Activated CD4-positive, alpha-beta T cell treated with anti-CD3 and anti-CD28 coated beads, Interleukin-2, amount 10 ng/mL, durations not matched to agents 24 days and 14 days (primary cell): ENCODE data around the gene CARNS1. TPM values are rescaled to one million over a fixed set of nuclear protein-coding genes. Genes with fewer than 3 reads are reported as not detected.
A peak's percentile ranks its signal among the peaks of the same experiment; 100 is the strongest.

Experiments
- DNase-seq: peaks from one replicate; pipeline ENCODE4 v3.0.0; 2022
- H3K27ac Mint-ChIP-seq: one replicate; pipeline ENCODE4 v1.8.0; 2022; ENCODE audit warnings: mild to moderate bottlenecking, mixed read lengths
- H3K27me3 Mint-ChIP-seq: one replicate; pipeline ENCODE4 v1.8.0; 2022; ENCODE audit warnings: mixed read lengths
- H3K36me3 Mint-ChIP-seq: one replicate; pipeline ENCODE4 v1.8.0; 2022; ENCODE audit warnings: low read depth, mild to moderate bottlenecking, mixed read lengths
- H3K4me1 Mint-ChIP-seq: one replicate; pipeline ENCODE4 v1.8.0; 2021; ENCODE audit warnings: mixed read lengths
- H3K4me3 Mint-ChIP-seq: one replicate; pipeline ENCODE4 v1.8.0; 2022; ENCODE audit warnings: mild to moderate bottlenecking, moderate library complexity, mixed read lengths
- H3K9me3 Mint-ChIP-seq: one replicate; pipeline ENCODE4 v1.8.0; 2021; ENCODE audit warnings: mixed read lengths
- intact Hi-C: fragments of 100-400 bp; cut with micrococcal nuclease; formaldehyde crosslinking; loops from one replicate; pipeline ENCODE4 v1.15.1; 2023
- total RNA-seq: library from RNA; stranded (reverse); gene quantifications from 2 replicates; pipeline ENCODE4 v1.2.3, GENCODE V29; 2022

CARNS1 gene
- total RNA-seq, 1 donor from 2014 or later: 0.77 TPM

- peak overlapping the region; percentile 99 for H3K4me3 Mint-ChIP-seq
- peaks cover 40% of the 10 kb centered on the region for H3K36me3 Mint-ChIP-seq
- intact Hi-C loops: no loop called here
- DNase-seq: peak; percentile 85
- H3K27ac Mint-ChIP-seq: peak overlapping the region; percentile 98
- H3K27me3 Mint-ChIP-seq: no peaks in the 10 kb centered on the region
- H3K9me3 Mint-ChIP-seq: no peaks in the 10 kb centered on the region
- peaks cover 43% of the 10 kb centered on the region for H3K4me1 Mint-ChIP-seq
Measured at GRCh38 chr11:67439321-67440228, 24.1 kb downstream of the CARNS1 start.

GRCh38 chr11:67440229-67441097 lies 25.0 kb downstream of the CARNS1 start:
- DNase-seq: no peak
- Mint-ChIP-seq H3K27me3 (no peaks in the 10 kb centered on the region), H3K4me1 (peaks cover 48% of the 10 kb centered on the region), H3K4me3 (peak overlapping the region; percentile 99), H3K9me3 (no peaks in the 10 kb centered on the region), H3K27ac (peak overlapping the region; percentile 98), H3K36me3 (peaks cover 37% of the 10 kb centered on the region)
- intact Hi-C loops: no loop called here

GRCh38 chr11:67441098-67441563 lies 25.7 kb downstream of the CARNS1 start:
- Mint-ChIP-seq H3K27me3 (no peaks in the 10 kb centered on the region), H3K36me3 (peaks cover 32% of the 10 kb centered on the region), H3K9me3 (no peaks in the 10 kb centered on the region), H3K4me1 (peaks cover 52% of the 10 kb centered on the region), H3K27ac (peak overlapping the region; percentile 81), H3K4me3 (peak overlapping the region; percentile 36)
- no peak for DNase-seq
- intact Hi-C loops: no loop called here

- peaks cover 54% of the 10 kb centered on the region for H3K4me1 Mint-ChIP-seq
- peaks cover 26% of the 10 kb centered on the region for H3K36me3 Mint-ChIP-seq
- H3K9me3 Mint-ChIP-seq: no peaks in the 10 kb centered on the region
- no peaks in the 10 kb centered on the region for H3K27me3 Mint-ChIP-seq
- peak overlapping the region; percentile 90 for H3K27ac Mint-ChIP-seq
- peak overlapping the region; percentile 77 for H3K4me3 Mint-ChIP-seq
- DNase-seq: no peak
- intact Hi-C loops: no loop called here
Measured at GRCh38 chr11:67441731-67442351, 26.4 kb downstream of the CARNS1 start.

GRCh38 chr11:67442504-67443404 lies 27.3 kb downstream of the CARNS1 start:
- Mint-ChIP-seq H3K27ac (peak overlapping the region; percentile 90), H3K27me3 (no peaks in the 10 kb centered on the region), H3K36me3 (peaks cover 20% of the 10 kb centered on the region), H3K4me3 (peak overlapping the region; percentile 77), H3K4me1 (peaks cover 56% of the 10 kb centered on the region), H3K9me3 (no peaks in the 10 kb centered on the region)
- no peak for DNase-seq
- intact Hi-C loops: no loop called here

- Mint-ChIP-seq H3K9me3 (no peaks in the 10 kb centered on the region), H3K4me1 (peaks cover 48% of the 10 kb centered on the region), H3K4me3 (peak overlapping the region; percentile 80)
Measured at GRCh38 chr11:67445515-67445914, 30.0 kb downstream of the CARNS1 start.

GRCh38 chr11:67448220-67448609 lies 32.7 kb downstream of the CARNS1 start:
- Mint-ChIP-seq H3K9me3 (no peaks in the 10 kb centered on the region), H3K27ac (no peak overlapping the region), H3K4me1 (peaks cover 38% of the 10 kb centered on the region), H3K4me3 (no peak overlapping the region), H3K27me3 (peaks cover 3% of the 10 kb centered on the region), H3K36me3 (no peaks in the 10 kb centered on the region)
- no peak for DNase-seq
- intact Hi-C loops: no loop called here

More at GRCh38 chr11:67445515-67445914, 30.0 kb downstream of the CARNS1 start:
- H3K27ac Mint-ChIP-seq: peak overlapping the region; percentile 88
- peaks cover 3% of the 10 kb centered on the region for H3K27me3 Mint-ChIP-seq
- DNase-seq: no peak
- H3K36me3 Mint-ChIP-seq: no peaks in the 10 kb centered on the region
- intact Hi-C loops: no loop called here

GRCh38 chr11:67449116-67449844 lies 33.8 kb downstream of the CARNS1 start:
- no peak for DNase-seq
- H3K4me1 Mint-ChIP-seq: peaks cover 34% of the 10 kb centered on the region
- peak overlapping the region; percentile 16 for H3K27ac Mint-ChIP-seq
- intact Hi-C loops: no loop called here
- no peaks in the 10 kb centered on the region for H3K9me3 Mint-ChIP-seq
- no peaks in the 10 kb centered on the region for H3K36me3 Mint-ChIP-seq
- H3K4me3 Mint-ChIP-seq: no peak overlapping the region
- peaks cover 3% of the 10 kb centered on the region for H3K27me3 Mint-ChIP-seq

GRCh38 chr11:67450796-67451657 lies 35.5 kb downstream of the CARNS1 start:
- no peaks in the 10 kb centered on the region for H3K9me3 Mint-ChIP-seq
- peaks cover 3% of the 10 kb centered on the region for H3K27me3 Mint-ChIP-seq
- DNase-seq: no peak
- no peaks in the 10 kb centered on the region for H3K36me3 Mint-ChIP-seq
- no peak overlapping the region for H3K4me3 Mint-ChIP-seq
- H3K27ac Mint-ChIP-seq: no peak overlapping the region
- intact Hi-C loops: no loop called here
- peaks cover 16% of the 10 kb centered on the region for H3K4me1 Mint-ChIP-seq

GRCh38 chr11:67451658-67451976 lies 36.1 kb downstream of the CARNS1 start:
- intact Hi-C loops: no loop called here
- H3K27ac Mint-ChIP-seq: no peak overlapping the region

GRCh38 chr11:67452141-67452952 lies 36.9 kb downstream of the CARNS1 start, which contains the start of gene GPR152:
GPR152 (minus strand) TSS chr11:67452729; CDS start chr11:67452724, 5 bp downstream.
- H3K9me3 Mint-ChIP-seq: no peaks in the 10 kb centered on the region
- H3K27ac Mint-ChIP-seq: no peak within 1 kb of the TSS
- H3K4me3 Mint-ChIP-seq: no peak within 1 kb of the TSS
- H3K4me1 Mint-ChIP-seq: peaks cover 11% of the 10 kb centered on the region
- H3K27me3 Mint-ChIP-seq: peaks cover 3% of the 10 kb centered on the region
- H3K36me3 Mint-ChIP-seq: no peaks in the 10 kb centered on the region
- intact Hi-C loops: no loop called here
- DNase-seq: no peak

More at GRCh38 chr11:67451658-67451976, 36.1 kb downstream of the CARNS1 start:
- DNase-seq: no peak
- H3K36me3 Mint-ChIP-seq: no peaks in the 10 kb centered on the region
- H3K27me3 Mint-ChIP-seq: peaks cover 3% of the 10 kb centered on the region
- H3K4me1 Mint-ChIP-seq: peaks cover 12% of the 10 kb centered on the region
- no peak overlapping the region for H3K4me3 Mint-ChIP-seq
- H3K9me3 Mint-ChIP-seq: no peaks in the 10 kb centered on the region
